ENCODE results near the gene CCDC24. TPM values are rescaled to one million over a fixed set of nuclear protein-coding genes. Genes with fewer than 3 reads are reported as not detected.

The CCDC24 gene
- total RNA-seq, 2 experiments from 2014 or later: 8.9 to 9.2 TPM

DNA sequence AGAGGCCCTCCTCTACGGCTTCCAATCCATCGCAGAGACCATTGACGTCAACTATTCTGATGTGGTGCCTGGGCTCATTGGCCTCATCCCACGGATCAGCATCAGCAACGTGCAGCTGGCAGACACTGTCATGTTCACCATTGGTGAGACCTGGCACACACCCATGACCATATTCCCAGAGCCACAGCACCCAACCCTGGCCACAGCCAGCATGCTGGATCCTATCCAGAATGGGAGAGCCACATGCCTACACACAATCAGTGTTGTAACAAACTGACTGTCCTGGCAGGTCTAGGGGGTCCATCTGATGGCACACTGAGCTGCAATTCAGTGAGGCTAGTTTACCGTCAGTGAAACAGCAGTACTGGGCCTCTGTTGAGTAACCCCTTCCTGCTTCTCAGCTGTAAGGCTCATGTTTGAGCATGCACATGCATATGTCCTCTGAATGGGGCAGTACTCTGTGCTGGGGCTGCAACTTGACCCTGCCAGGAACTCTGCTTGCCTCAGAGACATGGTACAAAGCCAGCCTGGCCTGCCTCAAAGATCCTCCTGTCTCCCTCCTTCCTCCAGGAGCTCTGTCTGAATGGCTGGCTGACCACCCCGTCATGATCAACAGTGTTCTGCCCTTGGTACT lies 33.9 kb upstream of the CCDC24 start:
- Histone ChIP-seq H3K4me2 (ENCODE audit: low read length) (no peak overlapping the region), H3K4me3 (ENCODE audit: low read depth, low read length, poor library complexity, severe bottlenecking) (no peak overlapping the region), H3K4me1 (ENCODE audit: insufficient read depth, low read length, poor library complexity, severe bottlenecking) (no peaks in the 10 kb centered on the region), H2AFZ (ENCODE audit: low read length) (no peak overlapping the region), H3K79me2 (ENCODE audit: insufficient read depth, low read depth, low read length) (no peaks in the 10 kb centered on the region), H3K36me3 (ENCODE audit: insufficient read depth, low read length) (peaks cover 29% of the 10 kb centered on the region; the same call in 1 of the 2 replicates), H3K9me2 (ENCODE audit: insufficient read depth, low read length) (no peaks in the 10 kb centered on the region), H4K20me1 (ENCODE audit: insufficient read depth, low read length) (peaks cover 4% of the 10 kb centered on the region), H3K27ac (ENCODE audit: low read depth, low read length, poor library complexity, severe bottlenecking) (no peak overlapping the region), H3K9me3 (ENCODE audit: low read length) (no peaks in the 10 kb centered on the region)
- ChIA-PET POLR2A (no interaction called here), CTCF (ENCODE audit: unreplicated experiment) (interaction anchor here (1.2 kb wide), 1 partner anchor 22 kb away, joined by 3 read pairs; no protein-coding TSS in a partner anchor)
- TF ChIP-seq EZH2phosphoT487 (IDR thresholded peaks at IDR 0.05; ENCODE audit: borderline replicate concordance, low read depth, low read length): no peak
- TF ChIP-seq, protein P1, sequence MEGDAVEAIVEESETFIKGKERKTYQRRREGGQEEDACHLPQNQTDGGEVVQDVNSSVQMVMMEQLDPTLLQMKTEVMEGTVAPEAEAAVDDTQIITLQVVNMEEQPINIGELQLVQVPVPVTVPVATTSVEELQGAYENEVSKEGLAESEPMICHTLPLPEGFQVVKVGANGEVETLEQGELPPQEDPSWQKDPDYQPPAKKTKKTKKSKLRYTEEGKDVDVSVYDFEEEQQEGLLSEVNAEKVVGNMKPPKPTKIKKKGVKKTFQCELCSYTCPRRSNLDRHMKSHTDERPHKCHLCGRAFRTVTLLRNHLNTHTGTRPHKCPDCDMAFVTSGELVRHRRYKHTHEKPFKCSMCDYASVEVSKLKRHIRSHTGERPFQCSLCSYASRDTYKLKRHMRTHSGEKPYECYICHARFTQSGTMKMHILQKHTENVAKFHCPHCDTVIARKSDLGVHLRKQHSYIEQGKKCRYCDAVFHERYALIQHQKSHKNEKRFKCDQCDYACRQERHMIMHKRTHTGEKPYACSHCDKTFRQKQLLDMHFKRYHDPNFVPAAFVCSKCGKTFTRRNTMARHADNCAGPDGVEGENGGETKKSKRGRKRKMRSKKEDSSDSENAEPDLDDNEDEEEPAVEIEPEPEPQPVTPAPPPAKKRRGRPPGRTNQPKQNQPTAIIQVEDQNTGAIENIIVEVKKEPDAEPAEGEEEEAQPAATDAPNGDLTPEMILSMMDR (conservative IDR thresholded peaks at IDR 0.05; ENCODE audit: low read length): no peak
- BruUV-seq (replicated peaks): no TSS peak
- no peak for DNase-seq (ENCODE audit: low spot score)
- intact Hi-C loops (cut with micrococcal nuclease; ENCODE audit: unreplicated experiment): no loop called here

DNA sequence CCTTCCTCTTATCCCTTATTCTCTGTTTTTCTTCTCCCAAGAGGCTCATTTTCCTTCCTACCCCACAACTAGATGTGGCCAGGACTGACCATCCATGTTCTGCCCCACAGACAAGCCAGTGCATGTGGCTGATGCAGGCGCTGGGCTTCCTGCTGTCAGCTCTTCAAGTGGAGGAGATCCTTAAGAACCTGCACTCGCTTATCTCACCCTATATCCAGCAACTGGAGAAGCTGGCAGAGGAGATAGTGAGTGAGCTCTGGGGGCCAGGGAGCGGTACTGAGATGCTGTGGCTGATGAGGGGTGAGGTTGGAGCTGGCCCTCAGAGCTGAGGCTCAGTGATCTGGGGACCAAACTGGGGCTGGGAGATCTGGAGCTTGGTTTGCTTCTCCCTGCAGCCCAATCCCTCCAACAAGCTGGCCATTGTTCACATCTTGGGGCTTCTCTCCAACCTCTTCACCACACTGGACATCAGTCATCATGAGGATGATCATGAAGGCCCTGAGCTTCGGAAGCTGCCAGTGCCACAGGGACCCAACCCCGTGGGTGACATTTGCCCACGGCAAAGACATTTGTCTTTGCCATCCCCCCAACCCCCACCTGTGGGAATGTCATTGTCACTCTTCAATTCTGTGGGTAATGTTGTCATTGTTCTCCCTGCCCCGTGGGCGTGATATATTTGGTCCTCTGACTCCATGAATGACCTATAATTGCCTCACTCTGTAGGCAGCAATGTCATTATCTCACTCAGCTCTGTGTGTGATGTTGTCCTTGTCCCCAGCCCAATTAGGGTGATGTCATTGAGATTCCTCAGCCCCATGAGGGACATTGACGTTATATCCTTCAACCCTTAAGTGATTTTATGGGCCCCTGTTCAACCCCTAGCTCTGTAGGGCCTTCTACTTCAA lies 32.8 kb upstream of the CCDC24 start:
- intact Hi-C loops (cut with micrococcal nuclease; ENCODE audit: unreplicated experiment): no loop called here
- H3K9me2 ChIP-seq (ENCODE audit: insufficient read depth, low read length): no peaks in the 10 kb centered on the region

More for the DNA sequence above, 32.8 kb upstream of the CCDC24 start:
- ChIA-PET CTCF (ENCODE audit: unreplicated experiment) (interaction anchor here (0.6 to 1.2 kb wide), 2 partner anchors 23 to 62 kb away, joined by 3 read pairs; no protein-coding TSS in a partner anchor), POLR2A (interaction anchor here (1.1 kb wide), 1 partner anchor 11 kb away, joined by 3 read pairs; no protein-coding TSS in a partner anchor)
- H3K4me2 ChIP-seq (ENCODE audit: low read length): no peak overlapping the region
- DNase-seq (ENCODE audit: low spot score): no peak
- no TSS peak for BruUV-seq (replicated peaks)
- TF ChIP-seq, protein P1 (conservative IDR thresholded peaks at IDR 0.05; ENCODE audit: low read length): no peak
- TF ChIP-seq EZH2phosphoT487 (IDR thresholded peaks at IDR 0.05; ENCODE audit: borderline replicate concordance, low read depth, low read length): no peak
- no peak overlapping the region for H3K27ac ChIP-seq (ENCODE audit: low read depth, low read length, poor library complexity, severe bottlenecking)
- no peaks in the 10 kb centered on the region for H3K9me3 ChIP-seq (ENCODE audit: low read length)
- H2AFZ ChIP-seq (ENCODE audit: low read length): no peak overlapping the region
- peaks cover 4% of the 10 kb centered on the region for H4K20me1 ChIP-seq (ENCODE audit: insufficient read depth, low read length)
- no peaks in the 10 kb centered on the region for H3K4me1 ChIP-seq (ENCODE audit: insufficient read depth, low read length, poor library complexity, severe bottlenecking)
- no peaks in the 10 kb centered on the region for H3K79me2 ChIP-seq (ENCODE audit: insufficient read depth, low read depth, low read length)
- H3K36me3 ChIP-seq (ENCODE audit: insufficient read depth, low read length): peaks cover 29% of the 10 kb centered on the region; the same call in 1 of the 2 replicates
- H3K4me3 ChIP-seq (ENCODE audit: low read depth, low read length, poor library complexity, severe bottlenecking): no peak overlapping the region

Measured in OCI-LY7 (cell line).